ENCODE measurements around the gene SEMA3E.

SEMA3E gene

GRCh38 chr7:83347945-83348444 is 300.9 kb downstream of the SEMA3E start:
- DNase-seq (ENCODE audit: low spot score) = no peak

- DNase-seq (ENCODE audit: low spot score) = no peak
These were observed 309.0 kb downstream of the SEMA3E start for GRCh38 chr7:83339907-83340306.

- DNase-seq (ENCODE audit: low spot score) = no peak
These were observed 310.5 kb downstream of the SEMA3E start for GRCh38 chr7:83338277-83338950.

GRCh38 chr7:83337050-83337449 is 311.9 kb downstream of the SEMA3E start:
- DNase-seq (ENCODE audit: low spot score) = no peak

GRCh38 chr7:83326223-83326622 is 322.7 kb downstream of the SEMA3E start:
- DNase-seq (ENCODE audit: low spot score) = no peak

GRCh38 chr7:83325083-83325482 is 323.9 kb downstream of the SEMA3E start:
- no peak for DNase-seq (ENCODE audit: low spot score)

GRCh38 chr7:83324596-83324995 is 324.3 kb downstream of the SEMA3E start:
- DNase-seq (ENCODE audit: low spot score) = no peak

GRCh38 chr7:83321011-83321410 is 327.9 kb downstream of the SEMA3E start:
- DNase-seq (ENCODE audit: low spot score) = no peak

- DNase-seq (ENCODE audit: low spot score) = no peak
These were observed 335.0 kb downstream of the SEMA3E start for GRCh38 chr7:83313931-83314330.

Measured in CD4-positive, alpha-beta T cell treated with Interleukin-2 at 100 ng/mL for 4 hours (primary cell).